NK-92 (cell line): ENCODE results near the gene LMAN1L.

Experiments used
- DNase-seq: peaks from one replicate; lab custom pipeline; 2025; ENCODE audit not compliant: unreplicated experiment; lab: John Stamatoyannopoulos, UW

LMAN1L gene

GRCh38 chr15:74812533-74812932, at the start of gene LMAN1L:
Gene LMAN1L (plus strand): TSS chr15:74812835. CDS start chr15:74812855, 20 bp downstream.
- no peak for DNase-seq

DNA sequence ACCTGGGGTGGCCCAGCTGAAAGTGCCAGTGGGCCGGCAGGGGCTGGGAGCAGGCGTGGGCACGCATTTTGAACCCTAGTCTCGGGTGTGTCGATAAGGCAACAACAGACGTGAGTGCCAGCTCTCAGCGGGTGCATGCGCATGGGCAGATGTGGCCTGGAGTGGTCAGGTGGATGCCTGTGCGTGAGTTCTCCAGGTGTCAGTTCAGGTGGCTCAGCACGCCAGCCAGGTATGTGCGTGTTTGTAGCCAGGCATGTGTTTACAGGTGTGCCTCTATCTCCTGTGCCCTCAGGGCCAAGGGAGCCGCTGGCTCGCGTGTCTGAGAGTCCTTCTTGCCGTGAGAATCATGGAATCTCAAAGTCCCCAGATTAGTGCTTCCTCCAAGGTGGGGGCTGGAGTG, 49.2 kb upstream of the LMAN1L start:
- no peak for DNase-seq

DNA sequence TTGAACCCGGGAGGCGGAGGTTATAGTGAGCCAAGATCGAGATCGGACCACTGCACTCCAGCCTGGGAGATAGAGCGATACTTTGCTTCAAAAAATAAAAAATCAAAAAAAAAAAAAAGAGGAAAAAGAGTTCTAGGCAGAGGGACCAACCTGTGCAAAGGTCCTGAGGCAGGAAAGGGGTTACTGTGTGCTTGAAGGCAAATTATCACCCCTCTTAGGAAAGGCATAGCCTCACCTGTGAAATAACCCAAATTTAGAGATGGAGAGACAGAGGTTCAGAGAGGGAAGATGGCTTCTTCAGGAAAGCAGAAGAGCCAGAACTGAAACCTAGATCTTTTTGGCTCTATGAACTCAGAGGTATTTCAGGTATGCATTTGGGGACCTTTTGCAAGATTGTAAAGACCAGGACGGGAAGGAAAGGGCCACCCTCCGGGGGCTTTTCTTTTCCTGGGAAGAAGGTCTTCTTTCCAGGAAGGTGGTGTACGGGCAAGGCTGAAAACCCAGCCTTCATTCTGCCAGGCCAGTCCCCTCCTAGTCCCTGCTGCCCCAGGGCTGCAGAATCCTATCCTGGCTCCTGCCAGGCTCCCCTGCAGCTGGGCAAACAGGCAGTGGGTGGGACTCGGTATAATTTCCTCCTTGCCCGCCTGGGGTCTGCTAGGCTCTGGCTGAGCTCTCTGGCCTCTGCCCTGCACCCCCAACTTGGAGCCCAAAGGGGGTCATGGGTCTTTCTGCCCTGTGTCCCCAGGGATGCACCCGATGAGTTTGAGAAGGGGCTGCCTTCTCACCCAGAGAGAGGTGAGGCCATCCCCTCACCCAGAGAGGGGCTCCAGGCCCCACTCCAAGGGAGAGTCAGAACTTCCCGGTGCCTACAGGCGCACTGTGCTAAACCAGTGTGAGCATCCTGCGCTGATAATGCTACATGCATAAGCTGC, 45.2 kb upstream of the LMAN1L start:
- DNase-seq: no peak

DNA sequence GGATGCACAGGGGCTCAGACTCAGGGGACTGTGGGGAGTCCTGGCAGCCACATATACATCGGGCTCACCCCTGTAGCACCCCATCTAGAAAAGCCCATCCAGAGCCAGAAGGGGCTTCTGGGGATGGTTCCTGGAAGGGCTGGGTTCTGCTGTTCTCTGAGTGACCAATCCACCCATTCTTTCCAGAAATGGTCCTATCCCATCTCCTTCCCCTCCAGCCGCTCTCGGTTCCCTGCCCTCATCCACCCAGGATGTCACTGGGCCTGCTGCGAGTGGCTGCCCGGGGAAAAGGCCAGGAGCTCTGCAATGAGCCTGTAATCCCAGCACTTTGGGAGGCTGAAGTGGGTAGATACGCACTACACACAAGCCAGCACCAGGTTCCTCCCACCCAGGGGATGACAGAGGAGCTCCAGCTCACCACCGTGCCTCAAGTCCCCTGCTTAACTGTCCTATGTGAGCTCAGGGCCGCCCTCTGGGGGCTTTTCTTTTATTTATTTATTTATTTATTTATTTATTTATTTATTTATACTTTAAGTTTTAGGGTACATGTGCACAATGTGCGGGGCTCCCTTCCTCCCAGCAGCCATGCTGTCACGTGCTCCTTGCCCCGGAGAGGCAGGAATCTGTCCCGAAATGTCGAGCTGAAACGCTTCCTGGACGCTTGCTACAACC, 44.4 kb upstream of the LMAN1L start:
- no peak for DNase-seq

GRCh38 chr15:74768771-74769342, 43.8 kb upstream of the LMAN1L start:
- no peak for DNase-seq

GRCh38 chr15:74769463-74770025, 43.1 kb upstream of the LMAN1L start:
- no peak for DNase-seq

DNA sequence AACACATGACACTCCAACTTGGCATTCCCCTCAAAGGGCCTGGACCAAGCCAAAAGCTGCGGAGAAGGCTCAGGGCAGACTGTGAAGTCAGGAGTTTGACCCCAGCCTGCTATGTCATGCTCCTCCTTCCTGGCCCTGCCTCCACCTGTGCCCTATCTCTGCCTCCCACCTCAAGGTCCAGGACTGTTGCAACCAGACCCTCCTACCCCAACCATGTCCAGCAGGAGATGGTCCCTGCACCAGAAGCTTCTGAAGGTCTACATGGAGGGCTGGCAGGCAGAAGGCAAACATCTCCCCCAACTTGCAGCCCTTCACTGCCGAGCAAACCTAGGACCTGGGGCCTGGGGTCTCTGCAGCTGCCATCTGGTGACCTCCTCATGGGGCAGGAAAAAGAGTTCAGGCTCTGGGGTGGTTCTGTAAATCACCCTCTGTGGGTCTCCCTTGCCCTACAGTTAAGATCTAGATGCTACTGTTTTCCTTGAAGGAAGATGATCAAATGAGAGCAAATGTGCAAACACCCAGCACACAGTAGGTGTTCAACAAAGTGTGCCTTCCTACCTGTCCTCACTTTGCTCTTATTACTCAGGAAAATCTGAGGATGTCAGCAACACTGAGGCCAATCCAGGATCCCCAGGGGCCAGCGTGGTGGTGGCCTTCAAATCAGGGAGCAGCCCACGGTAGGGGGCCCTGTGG, 42.3 kb upstream of the LMAN1L start:
- DNase-seq: no peak

- DNase-seq: no peak
These were observed 39.3 kb upstream of the LMAN1L start for GRCh38 chr15:74773329-74773728.

DNA sequence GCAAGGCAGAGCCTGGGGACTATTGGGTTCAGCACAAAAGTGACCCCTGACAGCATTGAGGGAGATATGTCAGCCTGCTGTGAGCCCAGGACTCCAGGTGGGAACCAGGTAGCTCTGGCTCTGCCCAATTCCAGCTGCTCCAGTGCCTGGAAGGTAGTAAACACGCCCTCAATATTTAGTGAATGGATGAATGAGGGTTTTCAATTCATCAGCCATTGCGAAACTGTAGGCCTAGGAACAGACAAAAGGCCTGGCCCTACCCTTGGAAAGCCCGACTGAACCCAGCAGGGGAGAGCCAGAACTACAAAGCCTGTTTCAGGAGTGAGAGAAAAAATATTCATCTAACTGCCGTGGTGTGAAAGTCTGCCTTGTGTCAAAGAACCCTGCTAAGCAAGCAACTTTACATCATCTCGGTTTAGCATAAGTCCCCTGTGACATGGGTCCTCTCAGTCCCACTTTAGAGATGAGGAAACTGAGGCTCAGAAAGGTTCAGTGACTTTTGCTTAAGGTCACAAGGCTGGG, 38.8 kb upstream of the LMAN1L start:
- no peak for DNase-seq

DNA sequence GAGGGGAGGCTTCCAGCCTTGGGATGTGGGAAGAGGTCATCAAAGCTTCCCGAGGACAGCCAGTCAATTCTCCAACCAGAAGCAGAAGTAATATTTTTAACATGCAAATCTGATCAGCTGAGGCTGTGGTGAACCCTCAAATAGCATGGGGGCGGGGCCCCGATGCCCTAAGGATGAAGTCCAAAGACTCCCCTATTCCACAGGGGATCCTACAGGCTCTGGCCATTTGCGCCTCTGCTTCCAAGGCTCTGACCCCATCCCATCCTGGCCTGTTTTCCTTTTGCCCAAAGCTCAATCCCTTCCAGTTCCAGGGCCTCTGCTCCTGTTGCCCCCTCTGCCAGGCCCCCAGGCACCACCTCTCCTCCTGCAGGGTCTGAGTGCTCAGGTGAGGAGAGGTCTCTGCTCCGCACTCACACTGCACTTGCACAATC, 37.5 kb upstream of the LMAN1L start:
- DNase-seq: no peak

DNA sequence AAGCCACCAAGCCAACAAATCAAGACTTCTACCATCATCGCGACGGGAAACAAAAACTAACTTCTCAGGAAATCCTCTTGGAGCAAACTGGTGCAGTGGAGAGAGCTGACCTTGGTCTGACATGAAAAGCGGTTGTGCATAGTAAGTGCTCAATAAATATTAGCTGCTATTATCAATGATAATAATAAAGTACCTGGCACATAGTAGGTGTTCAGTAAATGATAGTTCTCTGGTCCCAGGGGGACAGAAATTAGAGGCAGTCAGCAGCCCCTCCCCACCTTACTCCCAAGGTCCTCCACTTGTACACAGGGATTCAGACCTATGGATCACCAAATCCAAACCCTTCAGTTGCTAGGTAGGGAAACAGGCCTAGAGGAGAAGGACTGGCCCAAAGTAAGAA, 36.7 kb upstream of the LMAN1L start:
- no peak for DNase-seq

DNA sequence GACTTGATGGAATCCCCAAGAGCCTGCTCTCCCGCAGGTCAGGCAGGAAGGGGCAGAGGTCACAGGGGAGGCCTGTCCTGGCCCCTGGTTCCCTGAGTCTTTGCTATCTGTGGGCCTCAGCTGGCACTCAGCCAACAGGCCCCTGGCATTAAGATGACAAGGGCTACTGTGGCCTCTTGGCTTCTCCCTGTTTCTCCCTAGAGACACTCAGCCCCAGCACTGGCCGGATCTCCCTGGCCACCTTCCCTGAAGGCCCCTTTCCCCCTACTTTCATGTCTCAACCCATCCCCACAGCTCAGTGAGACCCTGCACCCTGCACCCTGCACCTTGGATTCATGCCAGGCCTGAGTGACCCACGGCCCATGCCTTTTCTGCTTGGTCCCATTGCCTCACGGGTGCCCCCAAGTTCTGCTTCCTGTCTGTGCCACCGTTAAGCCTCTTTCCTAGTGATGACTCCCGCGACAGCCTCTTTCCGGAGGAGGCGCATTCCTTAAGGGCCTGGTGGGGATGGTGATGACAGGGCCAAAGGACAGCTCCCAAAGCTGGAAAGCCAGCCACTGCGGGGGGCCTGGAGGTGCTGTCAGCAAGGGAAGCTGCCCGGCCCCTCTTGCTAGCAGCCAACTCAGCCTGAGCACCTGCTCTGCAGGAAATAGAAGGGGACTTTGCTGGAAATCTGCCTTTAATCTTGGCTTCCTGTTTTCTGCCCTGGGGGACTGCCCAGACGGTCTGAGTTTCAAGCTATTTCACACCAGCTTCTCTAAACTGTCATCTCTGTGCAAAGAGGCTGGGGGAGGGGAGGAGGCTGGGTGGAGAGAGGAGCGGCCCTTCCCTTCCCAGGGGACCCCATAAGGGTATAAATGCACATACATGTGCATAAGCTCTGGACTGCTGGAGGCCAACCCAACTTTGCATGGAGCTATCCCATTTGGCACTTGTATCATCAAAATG, 35.5 kb upstream of the LMAN1L start:
- DNase-seq: no peak

- DNase-seq: no peak
These were observed 34.7 kb upstream of the LMAN1L start for GRCh38 chr15:74777769-74778598.

- DNase-seq: no peak
These were observed 34.0 kb upstream of the LMAN1L start for GRCh38 chr15:74778599-74778970.

- DNase-seq: no peak
These were observed 33.4 kb upstream of the LMAN1L start for GRCh38 chr15:74779162-74779648.

- DNase-seq: no peak
These were observed 31.9 kb upstream of the LMAN1L start for GRCh38 chr15:74780523-74781430.

GRCh38 chr15:74781431-74782258, 31.0 kb upstream of the LMAN1L start, which contains the start of gene CSK:
Gene CSK (plus strand): TSS chr15:74782080. CDS start chr15:74798298, 16,218 bp downstream.
- no peak for DNase-seq
